Prostate gland (tissue), 2 donors: ENCODE data around the gene SLC7A6OS.

Source experiments
- CTCF ChIP-seq, 4 experiments: fragments of 200-600 bp in 2 of 4; fragments of 450-650 bp in 2 of 4; sonication (generic) in 2 of 4; IDR thresholded peaks; 1 replicate in 3 of 4; 2 replicates in 1 of 4; pipeline ENCODE4 v1.5.1; 2016 to 2019; ENCODE audit warnings: antibody characterized with exemption in 4 of 4, mild to moderate bottlenecking in 2 of 4, moderate library complexity in 2 of 4
- POLR2A ChIP-seq: fragments of 450-650 bp; IDR thresholded peaks from one replicate; pipeline ENCODE4 v1.6.1; 2016; ENCODE audit warnings: antibody characterized with exemption, mild to moderate bottlenecking
- POLR2AphosphoS5 ChIP-seq: sonication (generic); formaldehyde crosslinking; IDR thresholded peaks from one replicate; pipeline ENCODE4 v1.6.1; 2017; ENCODE audit warnings: antibody characterized with exemption

DNA sequence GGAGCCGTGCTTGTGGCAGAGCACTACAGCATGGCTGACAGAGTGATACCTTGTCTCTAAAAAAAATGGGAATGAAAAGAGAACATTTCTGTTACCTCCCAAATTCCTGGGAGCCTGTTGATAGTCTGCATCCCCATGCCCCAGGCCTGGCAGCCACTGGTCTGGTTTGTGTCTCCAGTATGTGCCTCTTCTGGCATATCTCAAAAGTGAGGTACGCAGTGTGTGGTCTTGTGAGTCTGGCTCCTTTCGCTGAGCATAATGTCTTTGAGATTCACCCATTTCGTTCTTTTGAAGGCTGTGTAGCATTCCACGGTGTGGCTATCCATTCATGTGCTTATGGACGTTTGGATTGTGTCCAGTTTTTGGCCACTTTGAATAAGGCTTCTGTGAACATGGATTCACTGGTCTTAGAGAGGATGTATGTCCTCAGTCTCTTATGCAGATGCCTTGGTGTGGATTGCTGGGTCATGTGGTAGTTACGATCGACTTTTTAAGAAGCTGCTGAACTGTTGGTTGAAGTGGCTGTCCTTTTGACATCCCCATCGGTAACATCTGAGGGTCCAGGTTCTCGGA, 39.2 kb upstream of the SLC7A6OS start:
- TF ChIP-seq POLR2A (no peak), POLR2AphosphoS5 (no peak), CTCF (IDR thresholded peaks at IDR 0.05) (no peak)
